Activated CD4-positive, alpha-beta T cell treated with anti-CD3 and anti-CD28 coated beads, Interleukin-2, amount 50 U/mL, for 48 hours (primary cell): ENCODE data around the gene ANKRD66.
"Not testable (repeated sequence)": the region's sequence is repeated elsewhere in the genome, so short reads cannot be mapped to it uniquely, and the experiment has no call there.

Experiments used
- DNase-seq, 2 experiments: peaks; one replicate each; pipeline ENCODE4 v3.0.0-alpha.2; 2020

ANKRD66 gene

GRCh38 chr6:46746696-46747095 is at the start of gene ANKRD66:
Gene ANKRD66 (plus strand): TSS chr6:46746933. CDS start chr6:46751949, 5,016 bp downstream.
- no peak for DNase-seq

- DNase-seq, result no peak
Measured at GRCh38 chr6:46699970-46700369, 46.8 kb upstream of the ANKRD66 start.

- DNase-seq, result no peak
Measured at GRCh38 chr6:46704562-46704961, 42.2 kb upstream of the ANKRD66 start.

- DNase-seq, result no peak
Measured at GRCh38 chr6:46706464-46706863, 40.3 kb upstream of the ANKRD66 start.

GRCh38 chr6:46711491-46711890 is 35.2 kb upstream of the ANKRD66 start:
- no peak for DNase-seq

- no peak for DNase-seq
Measured at GRCh38 chr6:46715141-46715540, 31.6 kb upstream of the ANKRD66 start.

- DNase-seq, result no peak
Measured at GRCh38 chr6:46719099-46719498, 27.6 kb upstream of the ANKRD66 start.

- no peak for DNase-seq
Measured at GRCh38 chr6:46720401-46720800, 26.3 kb upstream of the ANKRD66 start.

- no peak for DNase-seq
Measured at GRCh38 chr6:46729787-46730326, 16.9 kb upstream of the ANKRD66 start.

GRCh38 chr6:46730921-46731461 is 15.7 kb upstream of the ANKRD66 start:
- DNase-seq, result no peak

- no peak for DNase-seq
Measured at GRCh38 chr6:46733341-46733801, 13.4 kb upstream of the ANKRD66 start.

GRCh38 chr6:46734867-46735719 is 11.6 kb upstream of the ANKRD66 start, which contains the start of gene PLA2G7:
Gene PLA2G7 (minus strand): TSS chr6:46735375. CDS start chr6:46722891, 12,484 bp downstream.
- DNase-seq, result no peak

GRCh38 chr6:46735720-46736031 is 11.1 kb upstream of the ANKRD66 start:
- no peak for DNase-seq

GRCh38 chr6:46736906-46737305 is 9.8 kb upstream of the ANKRD66 start:
- DNase-seq, result no peak

- no peak for DNase-seq
Measured at GRCh38 chr6:46741482-46741881, 5.3 kb upstream of the ANKRD66 start.

GRCh38 chr6:46741910-46742309 is 4.8 kb upstream of the ANKRD66 start:
- DNase-seq, result no peak

GRCh38 chr6:46743425-46744158 is 3.1 kb upstream of the ANKRD66 start:
- no peak for DNase-seq

- not testable (repeated sequence) for DNase-seq
Measured at GRCh38 chr6:46744159-46744725, 2.5 kb upstream of the ANKRD66 start.

GRCh38 chr6:46745973-46746372 is 760 bp upstream of the ANKRD66 start:
- DNase-seq, result no peak

GRCh38 chr6:46748940-46749503 is 2.3 kb downstream of the ANKRD66 start:
- DNase-seq, result no peak

GRCh38 chr6:46749731-46750130 is 3.0 kb downstream of the ANKRD66 start:
- no peak for DNase-seq

GRCh38 chr6:46751658-46752057 is 4.9 kb downstream of the ANKRD66 start:
- DNase-seq, result no peak

GRCh38 chr6:46755865-46756264 is 9.1 kb downstream of the ANKRD66 start:
- no peak for DNase-seq
